Measurements from ENCODE around the gene KRT2. TPM values are rescaled to one million over a fixed set of nuclear protein-coding genes. Genes with fewer than 3 reads are reported as not detected.

Gene KRT2
- total and polyA plus RNA-seq, 10 of the 15 experiments (the other 5 are each of a cell fraction or from before 2014, with no cell fraction given): 0.08 to 0.12 TPM; not detected in 8

DNA sequence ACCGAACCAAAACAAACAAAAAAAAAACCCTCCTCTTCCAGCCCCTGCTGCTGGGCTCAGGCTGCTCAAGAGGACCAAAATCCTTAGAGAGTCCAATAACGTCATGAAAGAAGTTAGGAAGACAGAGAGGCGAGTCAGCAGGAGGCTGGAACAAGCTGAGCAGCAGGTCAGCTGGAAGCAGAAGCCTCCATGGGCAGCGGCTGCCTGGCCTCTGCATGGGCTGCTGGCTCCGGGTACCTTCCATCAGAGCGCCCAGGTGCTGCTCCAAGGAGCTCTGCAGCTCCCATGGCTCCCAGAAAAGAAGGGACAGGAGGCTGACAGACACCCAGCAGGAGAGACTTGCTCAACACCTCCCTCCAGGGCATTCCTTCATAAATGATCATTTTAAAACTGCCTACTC, 3.2 kb upstream of the KRT2 start (continued):
- TF ChIP-seq, protein P1, sequence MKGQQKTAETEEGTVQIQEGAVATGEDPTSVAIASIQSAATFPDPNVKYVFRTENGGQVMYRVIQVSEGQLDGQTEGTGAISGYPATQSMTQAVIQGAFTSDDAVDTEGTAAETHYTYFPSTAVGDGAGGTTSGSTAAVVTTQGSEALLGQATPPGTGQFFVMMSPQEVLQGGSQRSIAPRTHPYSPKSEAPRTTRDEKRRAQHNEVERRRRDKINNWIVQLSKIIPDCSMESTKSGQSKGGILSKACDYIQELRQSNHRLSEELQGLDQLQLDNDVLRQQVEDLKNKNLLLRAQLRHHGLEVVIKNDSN (IDR thresholded peaks at IDR 0.05; ENCODE audit: borderline replicate concordance, extremely low read length, insufficient read depth, low read depth, low read length): no peak
- TF ChIP-seq, protein P2, sequence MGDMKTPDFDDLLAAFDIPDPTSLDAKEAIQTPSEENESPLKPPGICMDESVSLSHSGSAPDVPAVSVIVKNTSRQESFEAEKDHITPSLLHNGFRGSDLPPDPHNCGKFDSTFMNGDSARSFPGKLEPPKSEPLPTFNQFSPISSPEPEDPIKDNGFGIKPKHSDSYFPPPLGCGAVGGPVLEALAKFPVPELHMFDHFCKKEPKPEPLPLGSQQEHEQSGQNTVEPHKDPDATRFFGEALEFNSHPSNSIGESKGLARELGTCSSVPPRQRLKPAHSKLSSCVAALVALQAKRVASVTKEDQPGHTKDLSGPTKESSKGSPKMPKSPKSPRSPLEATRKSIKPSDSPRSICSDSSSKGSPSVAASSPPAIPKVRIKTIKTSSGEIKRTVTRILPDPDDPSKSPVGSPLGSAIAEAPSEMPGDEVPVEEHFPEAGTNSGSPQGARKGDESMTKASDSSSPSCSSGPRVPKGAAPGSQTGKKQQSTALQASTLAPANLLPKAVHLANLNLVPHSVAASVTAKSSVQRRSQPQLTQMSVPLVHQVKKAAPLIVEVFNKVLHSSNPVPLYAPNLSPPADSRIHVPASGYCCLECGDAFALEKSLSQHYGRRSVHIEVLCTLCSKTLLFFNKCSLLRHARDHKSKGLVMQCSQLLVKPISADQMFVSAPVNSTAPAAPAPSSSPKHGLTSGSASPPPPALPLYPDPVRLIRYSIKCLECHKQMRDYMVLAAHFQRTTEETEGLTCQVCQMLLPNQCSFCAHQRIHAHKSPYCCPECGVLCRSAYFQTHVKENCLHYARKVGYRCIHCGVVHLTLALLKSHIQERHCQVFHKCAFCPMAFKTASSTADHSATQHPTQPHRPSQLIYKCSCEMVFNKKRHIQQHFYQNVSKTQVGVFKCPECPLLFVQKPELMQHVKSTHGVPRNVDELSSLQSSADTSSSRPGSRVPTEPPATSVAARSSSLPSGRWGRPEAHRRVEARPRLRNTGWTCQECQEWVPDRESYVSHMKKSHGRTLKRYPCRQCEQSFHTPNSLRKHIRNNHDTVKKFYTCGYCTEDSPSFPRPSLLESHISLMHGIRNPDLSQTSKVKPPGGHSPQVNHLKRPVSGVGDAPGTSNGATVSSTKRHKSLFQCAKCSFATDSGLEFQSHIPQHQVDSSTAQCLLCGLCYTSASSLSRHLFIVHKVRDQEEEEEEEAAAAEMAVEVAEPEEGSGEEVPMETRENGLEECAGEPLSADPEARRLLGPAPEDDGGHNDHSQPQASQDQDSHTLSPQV (IDR thresholded peaks at IDR 0.05): no peak
- TF ChIP-seq HDAC2 (IDR thresholded peaks at IDR 0.05) (no peak), EED (IDR thresholded peaks at IDR 0.05; ENCODE audit: low read depth) (no peak)
- TF ChIP-seq, protein P3, sequence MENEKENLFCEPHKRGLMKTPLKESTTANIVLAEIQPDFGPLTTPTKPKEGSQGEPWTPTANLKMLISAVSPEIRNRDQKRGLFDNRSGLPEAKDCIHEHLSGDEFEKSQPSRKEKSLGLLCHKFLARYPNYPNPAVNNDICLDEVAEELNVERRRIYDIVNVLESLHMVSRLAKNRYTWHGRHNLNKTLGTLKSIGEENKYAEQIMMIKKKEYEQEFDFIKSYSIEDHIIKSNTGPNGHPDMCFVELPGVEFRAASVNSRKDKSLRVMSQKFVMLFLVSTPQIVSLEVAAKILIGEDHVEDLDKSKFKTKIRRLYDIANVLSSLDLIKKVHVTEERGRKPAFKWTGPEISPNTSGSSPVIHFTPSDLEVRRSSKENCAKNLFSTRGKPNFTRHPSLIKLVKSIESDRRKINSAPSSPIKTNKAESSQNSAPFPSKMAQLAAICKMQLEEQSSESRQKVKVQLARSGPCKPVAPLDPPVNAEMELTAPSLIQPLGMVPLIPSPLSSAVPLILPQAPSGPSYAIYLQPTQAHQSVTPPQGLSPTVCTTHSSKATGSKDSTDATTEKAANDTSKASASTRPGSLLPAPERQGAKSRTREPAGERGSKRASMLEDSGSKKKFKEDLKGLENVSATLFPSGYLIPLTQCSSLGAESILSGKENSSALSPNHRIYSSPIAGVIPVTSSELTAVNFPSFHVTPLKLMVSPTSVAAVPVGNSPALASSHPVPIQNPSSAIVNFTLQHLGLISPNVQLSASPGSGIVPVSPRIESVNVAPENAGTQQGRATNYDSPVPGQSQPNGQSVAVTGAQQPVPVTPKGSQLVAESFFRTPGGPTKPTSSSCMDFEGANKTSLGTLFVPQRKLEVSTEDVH (IDR thresholded peaks at IDR 0.05; ENCODE audit: low read depth, partially characterized antibody): no peak

All from GM12878 (cell line).